ENCODE data around the gene PRKACB.

- TF ChIP-seq, protein P1, sequence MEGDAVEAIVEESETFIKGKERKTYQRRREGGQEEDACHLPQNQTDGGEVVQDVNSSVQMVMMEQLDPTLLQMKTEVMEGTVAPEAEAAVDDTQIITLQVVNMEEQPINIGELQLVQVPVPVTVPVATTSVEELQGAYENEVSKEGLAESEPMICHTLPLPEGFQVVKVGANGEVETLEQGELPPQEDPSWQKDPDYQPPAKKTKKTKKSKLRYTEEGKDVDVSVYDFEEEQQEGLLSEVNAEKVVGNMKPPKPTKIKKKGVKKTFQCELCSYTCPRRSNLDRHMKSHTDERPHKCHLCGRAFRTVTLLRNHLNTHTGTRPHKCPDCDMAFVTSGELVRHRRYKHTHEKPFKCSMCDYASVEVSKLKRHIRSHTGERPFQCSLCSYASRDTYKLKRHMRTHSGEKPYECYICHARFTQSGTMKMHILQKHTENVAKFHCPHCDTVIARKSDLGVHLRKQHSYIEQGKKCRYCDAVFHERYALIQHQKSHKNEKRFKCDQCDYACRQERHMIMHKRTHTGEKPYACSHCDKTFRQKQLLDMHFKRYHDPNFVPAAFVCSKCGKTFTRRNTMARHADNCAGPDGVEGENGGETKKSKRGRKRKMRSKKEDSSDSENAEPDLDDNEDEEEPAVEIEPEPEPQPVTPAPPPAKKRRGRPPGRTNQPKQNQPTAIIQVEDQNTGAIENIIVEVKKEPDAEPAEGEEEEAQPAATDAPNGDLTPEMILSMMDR (IDR thresholded peaks at IDR 0.05; ENCODE audit: insufficient read depth, low read length, poor library complexity, severe bottlenecking): no peak
- TF ChIP-seq EZH2phosphoT487 (conservative IDR thresholded peaks at IDR 0.05; ENCODE audit: low read length): no peak
Measured at GRCh38 chr1:84159533-84160240, 15.6 kb downstream of the PRKACB start.

All from SU-DHL-6 (cell line).